ENCODE data around the gene BBC3.
"Not testable (repeated sequence)": the region's sequence is repeated elsewhere in the genome, so short reads cannot be mapped to it uniquely, and the experiment has no call there.

The BBC3 gene

GRCh38 chr19:47260476-47260875 lies 29.5 kb upstream of the BBC3 start:
- H3K4me3 ChIP-seq (ENCODE audit: low read length) = no peak overlapping the region
- DNase-seq (ENCODE audit: low read depth, low spot score) = no peak

- no peak overlapping the region for H3K4me3 ChIP-seq (ENCODE audit: low read length)
Measured at GRCh38 chr19:47258895-47259555, 28.0 kb upstream of the BBC3 start.

GRCh38 chr19:47258434-47258833 lies 27.4 kb upstream of the BBC3 start:
- no peak overlapping the region for H3K4me3 ChIP-seq (ENCODE audit: low read length)
- no peak for DNase-seq (ENCODE audit: low read depth, low spot score)

More at GRCh38 chr19:47258895-47259555, 28.0 kb upstream of the BBC3 start:
- no peak for DNase-seq (ENCODE audit: low read depth, low spot score)

GRCh38 chr19:47257411-47258169 lies 26.6 kb upstream of the BBC3 start:
- DNase-seq (ENCODE audit: low read depth, low spot score) = no peak

DNA sequence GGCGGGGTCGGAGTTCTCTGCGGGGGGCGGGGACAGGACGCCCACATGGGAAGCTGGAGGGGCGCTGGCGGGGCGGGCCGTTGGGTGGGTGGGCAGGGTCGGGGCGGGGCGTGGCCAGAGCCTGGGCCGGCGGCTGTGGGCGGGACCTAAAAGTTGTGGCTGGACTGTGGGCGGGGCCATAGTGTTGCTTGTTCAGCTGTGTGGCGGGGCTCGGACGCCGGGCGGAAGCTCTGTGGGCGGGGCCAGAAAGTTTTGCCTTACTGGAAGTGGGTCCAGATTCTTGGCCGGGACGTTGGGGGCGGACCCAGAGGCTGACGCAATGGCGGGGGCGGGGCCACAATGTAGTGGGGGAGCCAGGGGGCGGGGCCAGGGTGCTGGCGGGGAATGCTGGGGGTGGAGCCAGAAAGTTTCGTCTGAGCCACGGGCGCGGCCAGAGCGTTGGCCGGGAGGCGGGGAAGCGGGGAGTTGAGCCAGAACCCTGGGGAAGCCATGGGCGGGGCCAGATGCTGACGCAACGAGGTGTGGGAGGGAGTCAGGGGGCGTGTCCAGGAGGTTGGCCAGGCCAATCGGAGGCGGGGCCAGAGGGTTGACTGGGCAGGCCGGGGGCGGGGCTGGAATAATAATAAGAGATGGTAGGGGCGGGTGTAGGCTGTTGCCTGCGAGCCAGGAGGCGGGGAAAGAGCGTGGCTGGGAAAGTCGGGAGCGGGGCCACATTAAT lies 25.9 kb upstream of the BBC3 start:
- DNase-seq (ENCODE audit: low read depth, low spot score) = peak; percentile 95
- H3K4me3 ChIP-seq (ENCODE audit: low read length) = peak overlapping the region; percentile 57

More at GRCh38 chr19:47257411-47258169, 26.6 kb upstream of the BBC3 start:
- H3K4me3 ChIP-seq (ENCODE audit: low read length) = peak overlapping the region; percentile 50

- DNase-seq (ENCODE audit: low read depth, low spot score) = peak; percentile 92
- peak within 1 kb of the TSS; percentile 57 for H3K4me3 ChIP-seq (ENCODE audit: low read length)
Measured at GRCh38 chr19:47255879-47256692, 25.1 kb upstream of the BBC3 start, which contains the start of gene CCDC9. CCDC9 (plus strand) TSS chr19:47256525; CDS start chr19:47258401, 1,876 bp downstream.

DNA sequence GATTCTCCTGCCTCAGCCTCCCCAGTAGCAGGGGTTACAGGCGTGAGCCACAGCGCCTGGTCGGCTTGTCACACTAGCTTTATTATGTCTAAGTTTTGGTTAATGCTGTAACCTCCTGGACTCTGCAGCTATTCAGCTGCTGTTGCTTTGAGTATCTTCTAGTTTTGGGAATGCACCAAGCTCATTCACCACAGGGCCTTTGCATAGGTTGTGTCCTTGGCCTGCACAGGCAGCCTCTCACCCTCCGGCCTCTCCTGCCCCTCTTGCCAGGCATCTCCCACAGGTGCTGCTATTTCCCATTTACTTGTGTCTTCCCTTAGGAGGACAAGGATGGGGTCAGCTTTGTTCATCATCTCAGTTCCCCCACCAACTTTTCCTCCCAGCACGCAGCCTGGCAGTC lies 23.0 kb upstream of the BBC3 start:
- no peak overlapping the region for H3K4me3 ChIP-seq (ENCODE audit: low read length)
- no peak for DNase-seq (ENCODE audit: low read depth, low spot score)

GRCh38 chr19:47253467-47253881 lies 22.5 kb upstream of the BBC3 start:
- no peak overlapping the region for H3K4me3 ChIP-seq (ENCODE audit: low read length)
- no peak for DNase-seq (ENCODE audit: low read depth, low spot score)

GRCh38 chr19:47253016-47253415 lies 22.0 kb upstream of the BBC3 start:
- H3K4me3 ChIP-seq (ENCODE audit: low read length); DNase-seq (ENCODE audit: low read depth, low spot score): not testable (repeated sequence)

DNA sequence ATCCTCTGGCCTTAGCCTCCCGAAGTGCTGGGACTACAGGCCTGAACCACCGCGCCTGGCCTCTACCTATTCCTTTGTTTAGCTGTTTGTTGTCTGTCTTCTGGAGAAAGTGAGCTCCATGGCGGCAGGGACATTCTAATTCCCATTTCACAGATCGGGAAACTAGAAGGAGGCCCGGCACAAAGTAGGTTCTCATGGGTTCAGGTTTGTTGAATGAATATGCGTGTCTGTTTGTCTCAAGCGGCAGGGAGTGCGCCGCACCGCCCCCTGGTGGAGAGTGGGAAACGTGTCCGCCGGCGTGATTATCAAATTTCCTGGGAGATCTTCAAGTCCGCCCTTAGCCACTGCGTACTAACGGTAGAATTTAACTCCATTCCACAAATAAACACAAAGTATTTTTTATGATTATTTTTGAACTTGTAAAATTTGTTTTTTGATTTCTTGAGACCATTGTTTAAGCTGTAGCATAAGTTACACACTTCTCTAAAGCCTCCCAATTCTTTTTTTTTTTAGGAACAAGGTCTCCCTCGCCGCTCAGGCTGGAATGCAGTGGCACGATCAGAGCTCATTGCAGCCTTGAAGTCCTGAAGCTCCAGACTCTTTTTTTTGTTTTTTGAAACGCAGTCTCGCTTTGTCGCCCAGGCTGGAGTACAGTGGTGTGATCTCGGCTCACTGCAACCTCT lies 16.4 kb upstream of the BBC3 start:
- no peak overlapping the region for H3K4me3 ChIP-seq (ENCODE audit: low read length)
- DNase-seq (ENCODE audit: low read depth, low spot score) = no peak

DNA sequence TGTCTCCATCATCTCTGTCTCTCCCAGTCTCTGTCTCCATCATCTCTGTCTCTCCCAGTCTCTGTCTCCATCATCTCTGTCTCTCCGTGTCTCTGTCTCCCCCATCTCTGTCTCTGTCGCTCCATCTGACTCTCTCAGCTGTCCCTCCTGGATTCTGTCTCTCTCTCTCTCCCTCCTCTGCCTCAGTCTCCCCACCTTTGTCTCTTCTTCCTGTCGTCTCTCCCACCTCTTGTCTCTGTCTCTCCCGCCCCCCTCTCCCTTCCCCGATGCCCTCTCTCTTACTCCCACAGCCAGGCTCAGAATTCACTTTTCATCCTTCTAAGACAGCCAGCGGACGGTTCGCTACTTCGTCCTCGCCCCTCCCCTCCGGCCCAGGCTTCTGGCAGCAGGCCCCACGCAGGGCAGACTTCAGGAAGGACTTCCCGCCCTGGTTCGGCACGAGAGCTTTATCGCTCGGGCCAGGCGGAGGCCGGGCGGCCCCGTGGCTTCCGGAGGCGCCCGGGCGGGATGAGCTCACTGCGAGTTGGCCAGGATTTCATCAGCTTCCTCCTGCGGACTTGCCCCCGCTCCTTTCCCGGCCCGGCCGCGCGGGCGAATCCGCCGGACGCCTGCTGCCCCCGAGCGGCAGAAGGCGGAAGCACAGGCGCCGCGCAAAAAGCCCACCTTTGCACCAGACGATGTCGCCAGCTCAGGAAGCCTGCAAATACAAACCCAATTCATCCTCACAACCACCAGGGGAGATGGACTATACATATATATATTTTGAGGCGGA lies 13.0 kb upstream of the BBC3 start:
- peak overlapping the region; percentile 39 for H3K4me3 ChIP-seq (ENCODE audit: low read length)
- DNase-seq (ENCODE audit: low read depth, low spot score) = peak; percentile 90

DNA sequence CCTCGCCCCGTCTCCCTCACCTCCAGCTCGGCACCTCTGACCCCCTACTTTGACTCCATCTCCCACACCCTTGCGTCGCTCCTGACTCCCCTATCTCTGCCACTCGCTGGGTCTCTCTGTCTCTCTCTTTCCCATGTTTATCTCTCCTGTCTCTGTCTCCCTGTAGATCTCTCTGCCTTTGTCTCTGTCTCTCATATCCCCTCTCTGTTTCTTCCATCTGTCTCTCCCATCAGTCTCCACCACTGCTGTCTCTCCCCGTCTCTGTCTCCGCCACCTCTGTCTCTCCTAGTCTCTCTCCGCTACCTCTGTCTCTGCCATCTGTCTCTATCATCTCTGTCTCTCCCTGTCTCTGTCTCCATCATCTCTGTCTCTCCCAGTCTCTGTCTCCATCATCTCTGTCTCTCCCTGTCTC lies 12.4 kb upstream of the BBC3 start:
- peak overlapping the region; percentile 24 for H3K4me3 ChIP-seq (ENCODE audit: low read length)

DNA sequence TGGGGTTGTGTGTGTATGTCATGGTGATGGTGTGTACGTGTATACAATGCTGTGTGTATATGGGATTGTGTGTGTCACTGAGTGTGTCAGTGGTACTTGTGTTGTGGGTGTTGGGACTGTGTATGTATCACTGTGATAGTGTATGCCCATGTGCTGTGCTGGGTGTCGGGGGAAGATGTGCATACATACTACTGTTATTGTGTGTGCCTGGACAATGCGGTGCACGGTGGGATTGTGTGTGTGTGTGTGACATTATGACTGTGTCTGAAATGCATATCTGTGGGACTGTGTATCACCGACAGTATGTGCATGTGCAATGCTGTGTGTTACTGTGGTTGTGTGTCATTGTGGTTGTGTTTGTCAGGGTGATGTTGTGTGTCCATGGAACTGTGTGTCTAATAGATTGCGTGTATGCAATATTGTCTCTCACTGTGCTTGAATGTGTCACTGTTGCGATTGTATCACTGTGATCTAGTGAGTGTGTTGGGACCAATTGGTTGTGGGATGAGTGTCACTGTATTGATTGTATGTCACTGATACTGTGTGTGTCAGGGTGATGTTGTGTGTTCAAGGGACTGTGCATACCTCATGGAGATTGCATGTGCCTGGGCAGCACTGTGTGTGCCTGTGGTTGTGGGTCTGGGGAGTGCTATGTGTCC lies 11.0 kb upstream of the BBC3 start:
- no peak overlapping the region for H3K4me3 ChIP-seq (ENCODE audit: low read length)
- no peak for DNase-seq (ENCODE audit: low read depth, low spot score)

More for the DNA sequence above, 12.4 kb upstream of the BBC3 start:
- DNase-seq (ENCODE audit: low read depth, low spot score) = no peak

- no peak overlapping the region for H3K4me3 ChIP-seq (ENCODE audit: low read length)
Measured at GRCh38 chr19:47240996-47241918, 10.3 kb upstream of the BBC3 start.

GRCh38 chr19:47240556-47240955 lies 9.6 kb upstream of the BBC3 start:
- H3K4me3 ChIP-seq (ENCODE audit: low read length) = no peak overlapping the region

More at GRCh38 chr19:47240996-47241918, 10.3 kb upstream of the BBC3 start:
- no peak for DNase-seq (ENCODE audit: low read depth, low spot score)

GRCh38 chr19:47239610-47240296 lies 8.8 kb upstream of the BBC3 start:
- DNase-seq (ENCODE audit: low read depth, low spot score) = no peak
- H3K4me3 ChIP-seq (ENCODE audit: low read length) = no peak overlapping the region

More at GRCh38 chr19:47240556-47240955, 9.6 kb upstream of the BBC3 start:
- no peak for DNase-seq (ENCODE audit: low read depth, low spot score)
